GM06990 (cell line): Measurements from ENCODE around the gene DNAH10.
"Not testable (repeated sequence)": the region's sequence is repeated elsewhere in the genome, so short reads cannot be mapped to it uniquely, and the experiment has no call there.

Experiments used
- DNase-seq: peaks from one replicate; pipeline ENCODE4 v3.0.0-alpha.2; 2011; ENCODE audit not compliant: insufficient read length; ENCODE audit errors: extremely low read depth
- H3K27me3 ChIP-seq: replicated peaks from 2 replicates; pipeline ENCODE4 v1.6.0; 2011; ENCODE audit warnings: low read length; ENCODE audit not compliant: control insufficient read depth, insufficient read depth
- H3K36me3 ChIP-seq: 2 replicates; pipeline ENCODE4 v1.5.1; 2011; ENCODE audit warnings: low read length; ENCODE audit not compliant: control insufficient read depth, insufficient read depth
- H3K4me3 ChIP-seq: replicated peaks from 2 replicates; pipeline ENCODE4 v1.5.1; 2011; ENCODE audit warnings: low read depth, mild to moderate bottlenecking, control low read depth, low read length
- CTCF ChIP-seq: IDR thresholded peaks from 2 replicates; pipeline ENCODE4 v1.5.1; 2011; ENCODE audit warnings: low read length, control low read depth, mild to moderate bottlenecking, inconsistent platforms; ENCODE audit not compliant: insufficient read depth, poor library complexity, severe bottlenecking

Gene DNAH10

GRCh38 chr12:123910057-123910456 is 148.0 kb downstream of the DNAH10 start:
- no peak for DNase-seq
- Histone ChIP-seq H3K27me3 (no peaks in the 10 kb centered on the region; the same call in 1 of the 2 replicates), H3K4me3 (no peak overlapping the region), H3K36me3 (no peaks in the 10 kb centered on the region)
- TF ChIP-seq CTCF: no peak

- TF ChIP-seq CTCF: no peak
- DNase-seq: no peak
- H3K36me3 ChIP-seq: no peaks in the 10 kb centered on the region
- H3K4me3 ChIP-seq: no peak overlapping the region
- no peaks in the 10 kb centered on the region; the same call in 1 of the 2 replicates for H3K27me3 ChIP-seq
Measured at GRCh38 chr12:123910761-123911193, 148.7 kb downstream of the DNAH10 start.

GRCh38 chr12:123911672-123912409 is 149.7 kb downstream of the DNAH10 start:
- H3K36me3 ChIP-seq, DNase-seq, H3K4me3 ChIP-seq, H3K27me3 ChIP-seq: not testable (repeated sequence)

- Histone ChIP-seq H3K36me3 (no peaks in the 10 kb centered on the region), H3K4me3 (no peak overlapping the region), H3K27me3 (no peaks in the 10 kb centered on the region; the same call in 1 of the 2 replicates)
- no peak for DNase-seq
- TF ChIP-seq CTCF: no peak
Measured at GRCh38 chr12:123912415-123913380, 150.6 kb downstream of the DNAH10 start.

- no peak for TF ChIP-seq CTCF
- no peaks in the 10 kb centered on the region for H3K36me3 ChIP-seq
- no peak for DNase-seq
Measured at GRCh38 chr12:123914726-123915333, 152.7 kb downstream of the DNAH10 start.

GRCh38 chr12:123916729-123917128 is 154.6 kb downstream of the DNAH10 start:
- DNase-seq: no peak
- TF ChIP-seq CTCF: no peak
- Histone ChIP-seq H3K4me3 (no peak overlapping the region), H3K27me3 (no peaks in the 10 kb centered on the region; the same call in 1 of the 2 replicates), H3K36me3 (no peaks in the 10 kb centered on the region)

More at GRCh38 chr12:123914726-123915333, 152.7 kb downstream of the DNAH10 start:
- Histone ChIP-seq H3K27me3 (no peaks in the 10 kb centered on the region; the same call in 1 of the 2 replicates), H3K4me3 (no peak overlapping the region)
